GM12878 (cell line): ENCODE measurements around the gene ULK4. TPM values are rescaled to one million over a fixed set of nuclear protein-coding genes. Genes with fewer than 3 reads are reported as not detected.

Experiments
- ATAC-seq: fragments of 200-7000 bp; cut with Tn5 transposase; 3 replicates; pipeline ENCODE4 v1.9.1; 2020; ENCODE audit warnings: mild to moderate bottlenecking, moderate library complexity
- BruUV-seq: library from RNA; stranded (reverse); fragments of 400-500 nt; replicated peaks from 2 replicates; lab custom pipeline; 2021; lab: Mats Ljungman, UMichigan
- CTCF ChIA-PET: fragments of 300-600 bp; sonication (Branson Sonifier 250); formaldehyde crosslinking; extraction: SDS; loops from one replicate; lab custom pipeline; 2021; ENCODE audit warnings: inconsistent platforms; lab: Yijun Ruan, JAX
- POLR2A ChIA-PET: fragments of 350-600 bp; formaldehyde crosslinking; extraction: SDS; loops from one replicate; lab custom pipeline; 2021; ENCODE audit warnings: inconsistent platforms; lab: Charles Lee
- RAD21 ChIA-PET: fragments of 300-600 bp; sonication (Branson Sonifier 250); formaldehyde crosslinking; loops from one replicate; lab custom pipeline; 2023; ENCODE audit warnings: antibody characterized with exemption; ENCODE audit not compliant: unreplicated experiment; lab: Charles Lee
- SMC1A ChIA-PET: fragments of 300-600 bp; sonication (Branson Sonifier 250); formaldehyde crosslinking; loops from one replicate; lab custom pipeline; 2023; ENCODE audit not compliant: unreplicated experiment, uncharacterized antibody; lab: Charles Lee
- DNase-seq: peaks from one replicate; pipeline ENCODE4 v3.0.0-alpha.2; 2011; ENCODE audit warnings: low read depth, low spot score
- FAIRE-seq: peaks from 3 replicates; lab custom pipeline; 2011; peaks lifted over from hg19 to GRCh38; lab: Jason Lieb, UNC
- H2AFZ ChIP-seq: 2 replicates; pipeline ENCODE4 v1.6.0; 2011; ENCODE audit warnings: low read depth, low read length, control low read depth; ENCODE audit not compliant: control insufficient read depth
- H3K27ac ChIP-seq: 2 replicates; pipeline ENCODE4 v1.5.1; 2011; ENCODE audit warnings: control low read depth; ENCODE audit not compliant: control insufficient read depth, insufficient read depth
- H3K27me3 ChIP-seq, 2 experiments: replicated peaks in 1 of 2; 2 replicates each; pipeline versions ENCODE4 v1.6.0 to v1.6.1; 2011; ENCODE audit warnings: low read length in 1 of 2; ENCODE audit not compliant: control insufficient read depth in 2 of 2, insufficient read depth in 2 of 2
- H3K36me3 ChIP-seq, 2 experiments: 2 replicates each; pipeline ENCODE4 v1.5.1; 2011; ENCODE audit warnings: low read length in 1 of 2; ENCODE audit not compliant: control insufficient read depth in 2 of 2, insufficient read depth in 2 of 2
- H3K4me1 ChIP-seq: 2 replicates; pipeline ENCODE4 v1.6.1; 2011; ENCODE audit warnings: mild to moderate bottlenecking, low read length, moderate library complexity, mixed read lengths; ENCODE audit not compliant: control insufficient read depth, insufficient read depth
- H3K4me2 ChIP-seq: 2 replicates; pipeline ENCODE4 v1.6.0; 2011; ENCODE audit warnings: control low read depth; ENCODE audit not compliant: control insufficient read depth, insufficient read depth
- H3K4me3 ChIP-seq: fragments of 200-600 bp; sonication (generic); 2 replicates; pipeline ENCODE4 v1.5.1; 2016
- H3K79me2 ChIP-seq: 2 replicates; pipeline ENCODE4 v1.6.0; 2011; ENCODE audit warnings: low read length; ENCODE audit not compliant: control insufficient read depth, insufficient read depth
- H3K9ac ChIP-seq: 2 replicates; pipeline ENCODE4 v1.8.0; 2011; ENCODE audit warnings: low read length, control low read depth, mixed read lengths; ENCODE audit not compliant: control insufficient read depth, insufficient read depth
- H3K9me3 ChIP-seq: replicated peaks from 3 replicates; pipeline ENCODE4 v1.5.1; 2011; ENCODE audit warnings: mild to moderate bottlenecking, low read length; ENCODE audit not compliant: control insufficient read depth, insufficient read depth
- H4K20me1 ChIP-seq: 2 replicates; pipeline ENCODE4 v1.6.0; 2011; ENCODE audit not compliant: control insufficient read depth, insufficient read depth
- ATF7 ChIP-seq: fragments of 450-650 bp; IDR thresholded peaks from 2 replicates; pipeline ENCODE4 v1.6.1; 2016; ENCODE audit warnings: low read depth, mild to moderate bottlenecking
- BACH1 ChIP-seq: fragments of 450-650 bp; IDR thresholded peaks from 2 replicates; pipeline ENCODE4 v1.6.1; 2017; ENCODE audit warnings: mild to moderate bottlenecking, borderline replicate concordance
- MXI1 ChIP-seq: fragments of 150-350 bp; IDR thresholded peaks from 2 replicates; pipeline ENCODE4 v1.6.1; 2011; ENCODE audit warnings: low read depth, mild to moderate bottlenecking, inconsistent platforms, low read length, improper control_type of control experiment
- MYB ChIP-seq: fragments of 150-350 bp; IDR thresholded peaks from 2 replicates; pipeline ENCODE4 v1.6.1; 2014; ENCODE audit warnings: mild to moderate bottlenecking, low read depth, low read length, borderline replicate concordance
- TARDBP ChIP-seq: IDR thresholded peaks from 2 replicates; pipeline ENCODE4 v1.6.1; 2016; ENCODE audit warnings: borderline replicate concordance
- USF2 ChIP-seq: IDR thresholded peaks from 2 replicates; pipeline ENCODE4 v1.6.1; 2011; ENCODE audit warnings: low read depth, low read length, improper control_type of control experiment, borderline replicate concordance
- WGBS: methylation state at CpG from one replicate; pipeline ENCODE4 v1.1.6; 2016; ENCODE audit warnings: low lambda C conversion rate; ENCODE audit not compliant: insufficient replicate concordance, insufficient coverage; ENCODE audit errors: missing lambda C conversion rate; 5-methylcytosine and 5-hydroxymethylcytosine counted together
- in situ Hi-C: fragments of 300-500 bp; cut with MboI; formaldehyde crosslinking; loops from 9 replicates; pipeline ENCODE4 v1.14.3; 2018; ENCODE audit warnings: mixed read lengths
- intact Hi-C: fragments of 100-400 bp; cut with micrococcal nuclease; formaldehyde crosslinking; loops from one replicate; pipeline ENCODE4 v1.14.2; 2022; ENCODE audit not compliant: unreplicated experiment
- polyA plus RNA-seq, 11 experiments: library from polyadenylated mRNA; depleted of rRNA in 4 of 11; unstranded in 6 of 11; stranded (reverse) in 5 of 11; fragments of >200 nt; fragmentation: Nextera tagmentation in 4 of 11; fragmentation: Illumina TruSeq in 1 of 11; extraction: Ambion mirVana in 4 of 11; extraction: Trizol in 1 of 11; gene quantifications; 1 replicate in 1 of 11; 2 replicates in 10 of 11; pipeline versions ENCODE4 v1.2.1 to v1.2.3, GENCODE V29; 2011 to 2016; ENCODE audit warnings: inconsistent platforms in 2 of 11, missing spikeins in 2 of 11, low read depth in 1 of 11
- total RNA-seq, 4 experiments: library from RNA; depleted of rRNA in 3 of 4; stranded (reverse); fragments of >200 nt in 3 of 4; fragmentation: Illumina TruSeq in 1 of 4; extraction: Trizol in 1 of 4; gene quantifications; 2 replicates each; pipeline versions ENCODE4 v1.2.1 to v1.2.3, GENCODE V29; 2013 to 2021
- TF ChIP-seq, protein P1 (sequence below): fragments of 150-350 bp; IDR thresholded peaks from 2 replicates; pipeline ENCODE4 v1.6.1; 2014; ENCODE audit warnings: mild to moderate bottlenecking, low read depth, low read length

Gene ULK4
- total and polyA plus RNA-seq, 10 of the 15 experiments (the other 5 are each of a cell fraction or from before 2014, with no cell fraction given), result 3.5 to 7.6 (median 6.3) TPM

GRCh38 chr3:41370307-41370706 is 591.6 kb downstream of the ULK4 start:
- ChIA-PET CTCF (interaction anchor here (0.6 kb wide), 2 partner anchors 309 to 385 kb away, joined by 3 read pairs; no protein-coding TSS in a partner anchor), POLR2A (no interaction called here), RAD21 (no interaction called here), SMC1A (no interaction called here)
- Histone ChIP-seq H3K27ac (no peak overlapping the region), H3K36me3 (no peaks in the 10 kb centered on the region), H3K4me3 (no peak overlapping the region), H3K9me3 (no peaks in the 10 kb centered on the region), H3K79me2 (no peaks in the 10 kb centered on the region), H3K4me2 (no peak overlapping the region), H4K20me1 (no peaks in the 10 kb centered on the region), H2AFZ (no peak overlapping the region), H3K4me1 (no peaks in the 10 kb centered on the region), H3K27me3 (no peaks in the 10 kb centered on the region), H3K9ac (no peak overlapping the region)
- FAIRE-seq (no peak), ATAC-seq (no peak), DNase-seq (no peak)
- in situ Hi-C loops (no loop called here), intact Hi-C loops (no loop called here)
- BruUV-seq, result no TSS peak
- 62% methylated on average over 7 of the region's 7 CpGs for WGBS
- TF ChIP-seq TARDBP, result no peak
- TF ChIP-seq ATF7, result no peak
- TF ChIP-seq, protein P1, sequence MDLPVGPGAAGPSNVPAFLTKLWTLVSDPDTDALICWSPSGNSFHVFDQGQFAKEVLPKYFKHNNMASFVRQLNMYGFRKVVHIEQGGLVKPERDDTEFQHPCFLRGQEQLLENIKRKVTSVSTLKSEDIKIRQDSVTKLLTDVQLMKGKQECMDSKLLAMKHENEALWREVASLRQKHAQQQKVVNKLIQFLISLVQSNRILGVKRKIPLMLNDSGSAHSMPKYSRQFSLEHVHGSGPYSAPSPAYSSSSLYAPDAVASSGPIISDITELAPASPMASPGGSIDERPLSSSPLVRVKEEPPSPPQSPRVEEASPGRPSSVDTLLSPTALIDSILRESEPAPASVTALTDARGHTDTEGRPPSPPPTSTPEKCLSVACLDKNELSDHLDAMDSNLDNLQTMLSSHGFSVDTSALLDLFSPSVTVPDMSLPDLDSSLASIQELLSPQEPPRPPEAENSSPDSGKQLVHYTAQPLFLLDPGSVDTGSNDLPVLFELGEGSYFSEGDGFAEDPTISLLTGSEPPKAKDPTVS, result no peak
- TF ChIP-seq USF2, result no peak
- TF ChIP-seq BACH1, result no peak
- TF ChIP-seq MXI1, result no peak
- TF ChIP-seq MYB, result no peak
